Measurements from ENCODE around the gene GTF3C5.

DNA sequence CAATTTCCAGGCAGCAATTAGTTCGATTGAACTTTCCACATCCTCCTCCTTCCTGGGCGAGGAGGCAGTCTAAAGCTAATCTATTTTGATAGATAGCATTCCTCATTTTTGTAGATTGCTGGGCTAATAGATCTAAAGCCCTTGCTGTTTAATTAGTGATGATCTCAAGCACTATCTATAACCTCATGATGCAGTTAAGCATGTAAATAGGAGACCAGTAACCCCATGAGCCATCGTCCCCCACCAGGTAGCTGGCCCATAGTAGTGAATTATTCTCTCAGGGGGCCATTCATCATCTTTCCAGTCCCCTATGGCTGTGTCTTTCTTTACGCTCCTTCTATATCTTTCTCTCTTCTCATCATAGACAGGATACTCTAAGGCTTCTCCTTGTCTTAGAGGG lies 45.9 kb downstream of the GTF3C5 start:
- no peak for TF ChIP-seq GATA2 (IDR thresholded peaks at IDR 0.05; ENCODE audit: low read depth, low read length)
- no peak for TF ChIP-seq GATA3 (IDR thresholded peaks at IDR 0.05; ENCODE audit: low read depth, low read length)

Measured in SH-SY5Y (cell line).